K562 (cell line): Measurements from ENCODE around the gene CELF4. TPM values are rescaled to one million over a fixed set of nuclear protein-coding genes. Genes with fewer than 3 reads are reported as not detected.

ENCODE experiments used
- ATAC-seq: fragments of 200-7000 bp; cut with Tn5 transposase; 3 replicates; pipeline ENCODE4 v1.9.1; 2020; ENCODE audit warnings: moderate library complexity
- BruUV-seq: library from RNA; stranded (reverse); fragments of 400-500 nt; replicated peaks from 2 replicates; lab custom pipeline; 2021; lab: Mats Ljungman, UMichigan
- CTCF ChIA-PET: fragments of 300-600 bp; formaldehyde crosslinking; extraction: SDS; loops from one replicate; lab custom pipeline; 2021; ENCODE audit warnings: low intra/inter-chr PET ratio; lab: Yijun Ruan, JAX
- POLR2A ChIA-PET: fragments of 300-600, 350-650 bp; sonication (Branson Sonifier 250); formaldehyde crosslinking; extraction: SDS; loops from one replicate; lab custom pipeline; 2021; ENCODE audit warnings: antibody characterized with exemption, inconsistent platforms; lab: Yijun Ruan, JAX
- DNase-seq, 4 experiments: peaks; one replicate each; pipeline versions ENCODE4 v3.0.0 to v3.0.0-alpha.2; 2011 to 2018; ENCODE audit warnings: low spot score in 3 of 4, mixed read lengths in 3 of 4; ENCODE audit errors: extremely low read depth in 1 of 4
- FAIRE-seq: peaks from 2 replicates; lab custom pipeline; 2011; peaks lifted over from hg19 to GRCh38; lab: Jason Lieb, UNC
- H2AFZ ChIP-seq: 2 replicates; pipeline ENCODE4 v1.6.0; 2011; ENCODE audit warnings: low read depth, low read length, control low read depth, inconsistent platforms
- H3K27ac ChIP-seq: fragments of 200-600 bp; 3 replicates; pipeline ENCODE4 v1.8.0; 2011; ENCODE audit warnings: low read depth, mild to moderate bottlenecking, control low read depth, inconsistent platforms, low read length, moderate library complexity, mixed read lengths; ENCODE audit errors: extremely low read depth
- H3K27me3 ChIP-seq, 2 experiments: fragments of 300-600 bp in 1 of 2; 2 replicates in 1 of 2; 3 replicates in 1 of 2; pipeline versions ENCODE4 v1.6.0 to v1.8.0; 2011; ENCODE audit warnings: inconsistent platforms in 2 of 2, low read length in 2 of 2, mild to moderate bottlenecking in 1 of 2, mixed read lengths in 1 of 2, moderate library complexity in 1 of 2; ENCODE audit not compliant: control insufficient read depth in 2 of 2, insufficient read depth in 2 of 2
- H3K36me3 ChIP-seq: fragments of 300-600 bp; 3 replicates; pipeline ENCODE4 v1.8.0; 2011; ENCODE audit warnings: mild to moderate bottlenecking, low read length, inconsistent platforms; ENCODE audit not compliant: control insufficient read depth, insufficient read depth
- H3K4me1 ChIP-seq, 2 experiments: fragments of 200-600 bp in 1 of 2; replicated peaks in 1 of 2; 2 replicates in 1 of 2; 3 replicates in 1 of 2; pipeline versions ENCODE4 v1.5.1 to v1.8.0; 2011; ENCODE audit warnings: inconsistent platforms in 2 of 2, low read length in 2 of 2, mild to moderate bottlenecking in 1 of 2, mixed read lengths in 1 of 2, moderate library complexity in 1 of 2; ENCODE audit not compliant: control insufficient read depth in 2 of 2, insufficient read depth in 2 of 2
- H3K4me2 ChIP-seq: 2 replicates; pipeline ENCODE4 v1.6.1; 2011; ENCODE audit warnings: low read length, control low read depth, inconsistent platforms, mixed read lengths; ENCODE audit not compliant: insufficient read depth
- H3K4me3 ChIP-seq: fragments of 200-600 bp; sonication (generic), shearing (Covaris generic); 2 replicates; pipeline ENCODE4 v1.5.1; 2016; ENCODE audit warnings: control low read depth, inconsistent platforms
- H3K79me2 ChIP-seq: fragments of 200-600 bp; 3 replicates; pipeline ENCODE4 v1.8.0; 2011; ENCODE audit warnings: low read length, inconsistent platforms; ENCODE audit not compliant: control insufficient read depth, insufficient read depth
- H3K9ac ChIP-seq, 2 experiments: 2 replicates each; pipeline versions ENCODE4 v1.6.0 to v1.6.1; 2011; ENCODE audit warnings: low read depth in 2 of 2, low read length in 2 of 2, control low read depth in 1 of 2, inconsistent platforms in 1 of 2, mild to moderate bottlenecking in 1 of 2, mixed read lengths in 1 of 2; ENCODE audit not compliant: insufficient read depth in 1 of 2
- H3K9me1 ChIP-seq: one replicate; pipeline ENCODE4 v1.6.0; 2011; ENCODE audit warnings: inconsistent platforms, mild to moderate bottlenecking, low read length, moderate library complexity; ENCODE audit not compliant: control insufficient read depth, insufficient read depth
- H3K9me3 ChIP-seq: replicated peaks from 2 replicates; pipeline ENCODE4 v1.5.1; 2011; ENCODE audit warnings: low read depth, low read length, inconsistent platforms; ENCODE audit not compliant: control insufficient read depth, insufficient read depth
- H4K20me1 ChIP-seq: replicated peaks from 2 replicates; pipeline ENCODE4 v1.6.1; 2011; ENCODE audit warnings: low read length, inconsistent platforms, mixed read lengths; ENCODE audit not compliant: control insufficient read depth, insufficient read depth
- HNRNPL ChIP-seq: fragments of 200-400 bp; formaldehyde crosslinking; IDR thresholded peaks from 2 replicates; pipeline ENCODE4 v1.6.1; 2017; ENCODE audit warnings: low read depth, mild to moderate bottlenecking, low read length
- MXI1 ChIP-seq: IDR thresholded peaks from 2 replicates; pipeline ENCODE4 v1.6.1; 2011; ENCODE audit warnings: low read depth, mild to moderate bottlenecking, improper control_type of control experiment, low read length
- PHF21A ChIP-seq: fragments of 450-650 bp; IDR thresholded peaks from 2 replicates; pipeline ENCODE4 v1.6.1; 2017; ENCODE audit warnings: low read depth, borderline replicate concordance
- SMAD1 ChIP-seq: fragments of 150-350 bp; IDR thresholded peaks from 2 replicates; pipeline ENCODE4 v1.6.1; 2014; ENCODE audit warnings: low read length, low read depth; ENCODE audit not compliant: partially characterized antibody
- ZNF212 ChIP-seq: fragments of 450-650 bp; formaldehyde crosslinking; IDR thresholded peaks from 2 replicates; pipeline ENCODE4 v1.4.0; 2020; ENCODE audit warnings: mild to moderate bottlenecking
- ZNF354B ChIP-seq: fragments of 250-450 bp; sonication (Bioruptor Pico); IDR thresholded peaks from 2 replicates; pipeline ENCODE4 v1.4.0; 2020
- WGBS: fragments of 100-300 bp; shearing (Covaris generic); methylation state at CpG from one replicate; pipeline ENCODE4 v1.1.6; 2016; ENCODE audit warnings: low coverage, mixed read lengths; ENCODE audit not compliant: insufficient coverage; ENCODE audit errors: missing lambda C conversion rate; 5-methylcytosine and 5-hydroxymethylcytosine counted together
- in situ Hi-C: fragments of 300-500 bp; cut with MboI; formaldehyde crosslinking; loops from 4 replicates; pipeline ENCODE4 v1.15.0; 2018; ENCODE audit warnings: inconsistent platforms, mixed read lengths
- intact Hi-C: fragments of 100-400 bp; cut with micrococcal nuclease; formaldehyde crosslinking; loops from 2 replicates; pipeline ENCODE4 v1.14.2; 2022
- polyA plus RNA-seq, 8 experiments: library from polyadenylated mRNA; depleted of rRNA in 4 of 8; stranded (reverse) in 5 of 8; unstranded in 3 of 8; fragments of >200 nt; fragmentation: Nextera tagmentation in 2 of 8; fragmentation: Illumina TruSeq in 1 of 8; extraction: Ambion mirVana in 2 of 8; extraction: Trizol in 1 of 8; gene quantifications; 2 replicates each; pipeline versions ENCODE4 v1.2.1 to v1.2.3, GENCODE V29; 2011 to 2014; ENCODE audit warnings: inconsistent platforms in 1 of 8, missing spikeins in 1 of 8
- total RNA-seq, 7 experiments: library from RNA; depleted of rRNA in 6 of 7; stranded (reverse); fragments of >200 nt in 6 of 7; fragmentation: Illumina TruSeq in 2 of 7; extraction: Trizol in 2 of 7; gene quantifications; 2 replicates each; pipeline versions ENCODE4 v1.2.1 to v1.2.3, GENCODE V29; 2011 to 2021; ENCODE audit warnings: low replicate concordance in 1 of 7
- TF ChIP-seq, protein P1 (sequence below): fragments of 450-650 bp; formaldehyde crosslinking; IDR thresholded peaks from 2 replicates; pipeline ENCODE4 v1.4.0; 2020; ENCODE audit warnings: mild to moderate bottlenecking, moderate library complexity
- TF ChIP-seq, protein P2 (sequence below), 2 experiments: IDR thresholded peaks in 1 of 2; conservative IDR thresholded peaks in 1 of 2; 2 replicates each; pipeline ENCODE4 v1.6.1; 2016; ENCODE audit warnings: low read depth in 2 of 2, mild to moderate bottlenecking in 1 of 2, missing compliant biosample characterization in 1 of 2, missing genetic modification characterization in 1 of 2, moderate library complexity in 1 of 2
- TF ChIP-seq, protein P3 (sequence below): IDR thresholded peaks from 2 replicates; pipeline ENCODE4 v1.6.1; 2011; ENCODE audit not compliant: insufficient read length; ENCODE audit errors: extremely low read depth
- TF ChIP-seq, protein P4 (sequence below): fragments of 250-450 bp; sonication (Bioruptor Pico); IDR thresholded peaks from 2 replicates; pipeline ENCODE4 v1.4.0; 2020

The CELF4 gene
- total and polyA plus RNA-seq, 9 of the 15 experiments (the other 6 are each of a cell fraction or from before 2014, with no cell fraction given) = 0.04 to 0.24 (median 0.07) TPM; not detected in 3

DNA sequence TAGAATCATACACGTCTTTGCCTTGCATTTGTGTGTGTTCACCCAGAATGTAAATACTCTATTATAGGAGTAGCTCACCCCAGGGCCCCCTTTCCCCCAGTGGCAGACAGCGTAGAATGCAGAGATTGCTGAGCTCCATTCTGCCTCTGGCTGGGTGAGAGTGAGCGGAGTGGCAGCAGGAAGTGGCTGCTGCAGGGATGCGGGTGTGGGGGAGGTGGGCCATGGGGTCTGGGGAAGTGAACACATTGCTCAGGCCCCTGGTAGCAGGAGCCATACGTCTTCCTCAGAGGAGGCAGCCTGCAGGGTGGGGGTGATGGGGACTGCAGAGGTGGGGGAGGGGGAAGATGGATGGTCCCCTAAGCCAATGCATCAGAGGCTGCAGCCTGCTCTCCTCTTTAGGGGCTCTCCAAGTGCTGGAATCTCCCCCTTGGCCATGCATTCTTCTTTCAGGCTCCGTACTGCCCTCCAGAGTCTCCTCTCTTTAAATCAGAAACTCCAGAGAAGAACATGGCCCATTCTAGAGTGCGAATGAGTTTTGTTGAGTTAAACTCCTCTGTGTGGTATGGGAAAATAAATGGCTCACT lies 72.2 kb downstream of the CELF4 start:
- POLR2A ChIA-PET = interaction anchor here (0.6 to 0.7 kb wide), 2 partner anchors 15 to 18 kb away, joined by 3 read pairs; no protein-coding TSS in a partner anchor
- TF ChIP-seq, protein P1, sequence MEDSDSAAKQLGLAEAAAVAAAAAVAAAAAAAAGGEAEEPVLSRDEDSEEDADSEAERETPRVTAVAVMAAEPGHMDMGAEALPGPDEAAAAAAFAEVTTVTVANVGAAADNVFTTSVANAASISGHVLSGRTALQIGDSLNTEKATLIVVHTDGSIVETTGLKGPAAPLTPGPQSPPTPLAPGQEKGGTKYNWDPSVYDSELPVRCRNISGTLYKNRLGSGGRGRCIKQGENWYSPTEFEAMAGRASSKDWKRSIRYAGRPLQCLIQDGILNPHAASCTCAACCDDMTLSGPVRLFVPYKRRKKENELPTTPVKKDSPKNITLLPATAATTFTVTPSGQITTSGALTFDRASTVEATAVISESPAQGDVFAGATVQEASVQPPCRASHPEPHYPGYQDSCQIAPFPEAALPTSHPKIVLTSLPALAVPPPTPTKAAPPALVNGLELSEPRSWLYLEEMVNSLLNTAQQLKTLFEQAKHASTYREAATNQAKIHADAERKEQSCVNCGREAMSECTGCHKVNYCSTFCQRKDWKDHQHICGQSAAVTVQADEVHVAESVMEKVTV (CRISPR knock-in tag) = no peak
- no peak for TF ChIP-seq MXI1
- TF ChIP-seq SMAD1 = no peak
- no peak for TF ChIP-seq HNRNPL
- TF ChIP-seq, protein P2, sequence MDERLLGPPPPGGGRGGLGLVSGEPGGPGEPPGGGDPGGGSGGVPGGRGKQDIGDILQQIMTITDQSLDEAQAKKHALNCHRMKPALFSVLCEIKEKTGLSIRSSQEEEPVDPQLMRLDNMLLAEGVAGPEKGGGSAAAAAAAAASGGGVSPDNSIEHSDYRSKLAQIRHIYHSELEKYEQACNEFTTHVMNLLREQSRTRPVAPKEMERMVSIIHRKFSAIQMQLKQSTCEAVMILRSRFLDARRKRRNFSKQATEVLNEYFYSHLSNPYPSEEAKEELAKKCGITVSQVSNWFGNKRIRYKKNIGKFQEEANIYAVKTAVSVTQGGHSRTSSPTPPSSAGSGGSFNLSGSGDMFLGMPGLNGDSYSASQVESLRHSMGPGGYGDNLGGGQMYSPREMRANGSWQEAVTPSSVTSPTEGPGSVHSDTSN (CRISPR knock-in tag; IDR thresholded peaks at IDR 0.05; ENCODE audit: low read depth) = no peak
- TF ChIP-seq, protein P2 (tag; conservative IDR thresholded peaks at IDR 0.05; ENCODE audit: low read depth) = no peak
- TF ChIP-seq, protein P3, sequence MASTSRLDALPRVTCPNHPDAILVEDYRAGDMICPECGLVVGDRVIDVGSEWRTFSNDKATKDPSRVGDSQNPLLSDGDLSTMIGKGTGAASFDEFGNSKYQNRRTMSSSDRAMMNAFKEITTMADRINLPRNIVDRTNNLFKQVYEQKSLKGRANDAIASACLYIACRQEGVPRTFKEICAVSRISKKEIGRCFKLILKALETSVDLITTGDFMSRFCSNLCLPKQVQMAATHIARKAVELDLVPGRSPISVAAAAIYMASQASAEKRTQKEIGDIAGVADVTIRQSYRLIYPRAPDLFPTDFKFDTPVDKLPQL = no peak
- TF ChIP-seq PHF21A = no peak
- TF ChIP-seq ZNF354B (CRISPR knock-in tag) = no peak
- TF ChIP-seq, protein P4, sequence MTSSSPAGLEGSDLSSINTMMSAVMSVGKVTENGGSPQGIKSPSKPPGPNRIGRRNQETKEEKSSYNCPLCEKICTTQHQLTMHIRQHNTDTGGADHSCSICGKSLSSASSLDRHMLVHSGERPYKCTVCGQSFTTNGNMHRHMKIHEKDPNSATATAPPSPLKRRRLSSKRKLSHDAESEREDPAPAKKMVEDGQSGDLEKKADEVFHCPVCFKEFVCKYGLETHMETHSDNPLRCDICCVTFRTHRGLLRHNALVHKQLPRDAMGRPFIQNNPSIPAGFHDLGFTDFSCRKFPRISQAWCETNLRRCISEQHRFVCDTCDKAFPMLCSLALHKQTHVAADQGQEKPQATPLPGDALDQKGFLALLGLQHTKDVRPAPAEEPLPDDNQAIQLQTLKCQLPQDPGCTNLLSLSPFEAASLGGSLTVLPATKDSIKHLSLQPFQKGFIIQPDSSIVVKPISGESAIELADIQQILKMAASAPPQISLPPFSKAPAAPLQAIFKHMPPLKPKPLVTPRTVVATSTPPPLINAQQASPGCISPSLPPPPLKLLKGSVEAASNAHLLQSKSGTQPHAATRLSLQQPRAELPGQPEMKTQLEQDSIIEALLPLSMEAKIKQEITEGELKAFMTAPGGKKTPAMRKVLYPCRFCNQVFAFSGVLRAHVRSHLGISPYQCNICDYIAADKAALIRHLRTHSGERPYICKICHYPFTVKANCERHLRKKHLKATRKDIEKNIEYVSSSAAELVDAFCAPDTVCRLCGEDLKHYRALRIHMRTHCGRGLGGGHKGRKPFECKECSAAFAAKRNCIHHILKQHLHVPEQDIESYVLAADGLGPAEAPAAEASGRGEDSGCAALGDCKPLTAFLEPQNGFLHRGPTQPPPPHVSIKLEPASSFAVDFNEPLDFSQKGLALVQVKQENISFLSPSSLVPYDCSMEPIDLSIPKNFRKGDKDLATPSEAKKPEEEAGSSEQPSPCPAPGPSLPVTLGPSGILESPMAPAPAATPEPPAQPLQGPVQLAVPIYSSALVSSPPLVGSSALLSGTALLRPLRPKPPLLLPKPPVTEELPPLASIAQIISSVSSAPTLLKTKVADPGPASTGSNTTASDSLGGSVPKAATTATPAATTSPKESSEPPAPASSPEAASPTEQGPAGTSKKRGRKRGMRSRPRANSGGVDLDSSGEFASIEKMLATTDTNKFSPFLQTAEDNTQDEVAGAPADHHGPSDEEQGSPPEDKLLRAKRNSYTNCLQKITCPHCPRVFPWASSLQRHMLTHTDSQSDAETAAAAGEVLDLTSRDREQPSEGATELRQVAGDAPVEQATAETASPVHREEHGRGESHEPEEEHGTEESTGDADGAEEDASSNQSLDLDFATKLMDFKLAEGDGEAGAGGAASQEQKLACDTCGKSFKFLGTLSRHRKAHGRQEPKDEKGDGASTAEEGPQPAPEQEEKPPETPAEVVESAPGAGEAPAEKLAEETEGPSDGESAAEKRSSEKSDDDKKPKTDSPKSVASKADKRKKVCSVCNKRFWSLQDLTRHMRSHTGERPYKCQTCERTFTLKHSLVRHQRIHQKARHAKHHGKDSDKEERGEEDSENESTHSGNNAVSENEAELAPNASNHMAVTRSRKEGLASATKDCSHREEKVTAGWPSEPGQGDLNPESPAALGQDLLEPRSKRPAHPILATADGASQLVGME (CRISPR knock-in tag) = no peak
- TF ChIP-seq ZNF212 (CRISPR knock-in tag) = no peak

More for the DNA sequence above, 72.2 kb downstream of the CELF4 start:
- FAIRE-seq = no peak
- H3K27me3 ChIP-seq = peaks cover 0 to 18% of the 10 kb centered on the region in 2 experiments; a peak in 3 of 5 replicates
- H3K9me1 ChIP-seq = no peaks in the 10 kb centered on the region
- BruUV-seq = no TSS peak
- H3K4me3 ChIP-seq = no peak overlapping the region
- no peak overlapping the region for H3K4me2 ChIP-seq
- intact Hi-C loops = no loop called here
- no peaks in the 10 kb centered on the region for H3K4me1 ChIP-seq
- in situ Hi-C loops = loop anchor here (25.0 kb wide), 1 partner anchor 556 kb away; no protein-coding TSS in a partner anchor
- H3K9ac ChIP-seq = no peak overlapping the region
- CTCF ChIA-PET = no interaction called here
- 0% methylated on average over 7 of the region's 7 CpGs for WGBS
- no peaks in the 10 kb centered on the region for H3K9me3 ChIP-seq
- H3K27ac ChIP-seq = no peak overlapping the region
- ATAC-seq = no peak
- peaks cover 3% of the 10 kb centered on the region; the same call in 1 of the 2 replicates for H4K20me1 ChIP-seq
- no peaks in the 10 kb centered on the region for H3K79me2 ChIP-seq
- no peaks in the 10 kb centered on the region for H3K36me3 ChIP-seq
- H2AFZ ChIP-seq = no peak overlapping the region
- no peak for DNase-seq
